GOT3 (cell line): ENCODE data around the gene MTF1.

ENCODE experiments used
- DNase-seq: peaks from one replicate; lab custom pipeline; 2025; ENCODE audit warnings: mixed read lengths; lab: John Stamatoyannopoulos, UW

The MTF1 gene

DNA sequence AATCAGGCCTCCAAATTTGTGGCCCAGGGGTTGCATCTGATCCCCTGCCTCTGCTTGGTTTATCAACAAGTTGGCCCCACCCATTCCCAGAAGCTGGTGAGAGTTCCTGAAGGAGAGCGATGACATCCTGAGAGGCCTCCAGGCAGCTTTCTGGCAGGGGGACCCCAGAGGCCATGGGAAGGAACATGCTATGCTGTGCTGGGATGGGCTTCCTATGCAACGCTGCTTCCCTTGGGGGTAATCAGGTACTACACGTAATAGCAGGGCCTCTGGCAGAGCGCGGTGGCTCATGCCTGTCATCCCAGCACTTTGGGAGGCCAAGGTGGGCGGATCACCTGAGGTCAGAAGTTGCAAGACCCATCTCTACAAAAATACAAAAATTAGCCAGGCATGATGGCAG, 8.4 kb upstream of the MTF1 start:
- DNase-seq: no peak

- no peak for DNase-seq
These were observed 7.1 kb upstream of the MTF1 start for GRCh38 chr1:37866491-37866890.

GRCh38 chr1:37865348-37866120, 6.1 kb upstream of the MTF1 start:
- DNase-seq: no peak

DNA sequence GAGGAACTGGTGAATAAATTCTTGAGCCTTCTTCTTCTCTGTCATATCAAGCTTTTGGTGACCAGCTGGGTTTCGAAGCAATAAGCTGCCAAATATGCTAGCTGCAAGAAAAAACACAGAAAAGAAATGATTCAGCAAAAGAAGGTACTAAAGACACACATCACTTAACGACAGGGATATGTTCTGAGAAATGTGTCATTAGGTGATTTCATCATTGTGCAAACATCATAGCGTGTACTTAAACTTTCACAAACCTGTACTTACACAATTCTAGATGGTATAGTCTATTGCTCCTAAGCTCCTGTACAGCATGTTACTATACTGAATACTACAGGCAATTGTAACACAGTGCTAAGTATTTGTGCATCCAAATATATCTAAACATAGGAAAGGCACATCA, 2.9 kb upstream of the MTF1 start:
- no peak for DNase-seq

GRCh38 chr1:37861151-37861550, 1.8 kb upstream of the MTF1 start:
- DNase-seq: no peak

GRCh38 chr1:37860346-37860666, 914 bp upstream of the MTF1 start:
- no peak for DNase-seq

- DNase-seq: no peak
These were observed 373 bp downstream of the MTF1 start for GRCh38 chr1:37858931-37859506.

- no peak for DNase-seq
These were observed 5.0 kb downstream of the MTF1 start for GRCh38 chr1:37854406-37854805.

- no peak for DNase-seq
These were observed 6.2 kb downstream of the MTF1 start for GRCh38 chr1:37853157-37853556.

GRCh38 chr1:37851782-37852210, 7.6 kb downstream of the MTF1 start:
- DNase-seq: no peak

GRCh38 chr1:37851262-37851661, 8.1 kb downstream of the MTF1 start:
- no peak for DNase-seq

DNA sequence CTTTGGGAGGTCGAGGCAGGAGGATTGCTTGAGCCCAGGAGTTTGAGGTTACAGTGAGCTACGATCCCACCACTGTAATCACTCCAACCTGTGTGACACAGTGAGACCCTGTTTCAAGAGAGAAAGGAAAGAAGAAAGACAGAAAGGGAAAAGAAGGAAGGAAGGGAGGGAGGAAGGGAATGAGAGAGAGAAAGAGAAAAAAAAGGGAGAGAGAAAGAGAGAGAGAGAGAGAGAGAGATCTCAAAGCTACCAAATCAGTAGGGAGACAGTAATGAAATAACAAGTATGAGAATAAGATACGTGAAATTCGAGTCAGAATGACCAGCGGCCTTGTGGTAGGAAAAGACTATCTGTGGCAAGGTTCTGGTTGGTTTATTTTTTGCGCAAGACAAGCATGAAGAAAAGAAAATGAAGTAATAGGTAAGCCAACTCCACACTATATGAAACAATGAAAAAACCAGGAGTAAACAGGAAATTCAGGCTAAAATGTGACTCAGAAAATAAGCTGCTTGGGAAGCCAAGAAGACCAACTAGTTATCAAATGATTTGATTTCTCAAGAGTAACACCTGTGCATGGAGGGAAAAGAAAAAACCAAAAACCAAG, 8.9 kb downstream of the MTF1 start:
- no peak for DNase-seq

- DNase-seq: no peak
These were observed 9.9 kb downstream of the MTF1 start for GRCh38 chr1:37849480-37849879.

GRCh38 chr1:37846647-37847339, 12.6 kb downstream of the MTF1 start:
- DNase-seq: no peak

GRCh38 chr1:37845786-37846185, 13.6 kb downstream of the MTF1 start:
- no peak for DNase-seq

DNA sequence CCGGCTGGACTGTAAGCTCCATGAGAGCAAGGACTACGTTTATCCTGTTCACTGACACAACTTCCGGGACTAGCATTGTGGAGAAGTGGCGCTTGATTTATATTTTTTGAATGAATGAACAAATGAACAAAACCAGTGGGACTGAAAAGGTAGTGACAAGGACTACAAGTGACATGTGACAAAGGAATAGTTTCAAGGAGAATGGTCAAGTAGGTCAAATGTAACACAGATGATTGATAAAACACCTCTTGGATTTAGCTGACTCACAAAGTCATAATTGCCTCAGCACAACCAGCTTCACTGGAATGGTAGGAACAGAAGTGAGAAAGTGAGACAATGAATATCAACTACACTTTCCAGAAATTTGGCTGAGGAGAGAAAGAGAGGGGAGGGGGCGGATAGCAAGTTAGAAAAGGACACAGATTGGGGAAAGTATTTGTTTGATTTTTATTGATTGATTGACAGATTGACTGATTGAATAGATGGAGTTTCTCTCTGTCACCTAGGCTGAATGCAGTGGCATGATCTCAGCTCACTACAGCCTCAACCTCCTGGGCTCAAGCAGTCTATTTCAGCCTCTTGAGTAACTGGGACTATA, 14.2 kb downstream of the MTF1 start:
- no peak for DNase-seq

GRCh38 chr1:37844536-37844935, 14.9 kb downstream of the MTF1 start:
- no peak for DNase-seq

- DNase-seq: no peak
These were observed 17.7 kb downstream of the MTF1 start for GRCh38 chr1:37841652-37842051.

GRCh38 chr1:37840711-37841110, 18.7 kb downstream of the MTF1 start:
- DNase-seq: no peak

- DNase-seq: no peak
These were observed 19.7 kb downstream of the MTF1 start for GRCh38 chr1:37839676-37840075.

GRCh38 chr1:37836788-37837187, 22.6 kb downstream of the MTF1 start:
- DNase-seq: no peak

- DNase-seq: no peak
These were observed 27.6 kb downstream of the MTF1 start for GRCh38 chr1:37831809-37832208.

DNA sequence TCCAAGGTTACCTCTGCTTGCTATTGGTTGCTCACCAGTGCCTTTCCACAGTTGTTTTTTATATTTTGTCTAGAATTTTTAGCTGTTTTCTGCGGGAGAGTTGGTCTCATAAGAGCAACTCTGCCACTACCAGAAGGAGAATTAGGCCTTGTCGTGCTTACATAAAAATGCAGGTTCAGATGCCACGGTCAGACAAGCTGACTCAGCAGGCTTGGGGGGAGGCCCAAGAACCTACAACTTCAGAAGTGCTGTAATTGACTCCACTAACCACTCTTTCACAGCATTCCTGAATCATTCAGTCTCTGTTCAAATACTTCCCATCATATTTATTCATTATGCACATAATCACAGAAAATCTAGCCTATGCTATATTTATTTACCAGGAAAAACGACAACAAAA, 28.3 kb downstream of the MTF1 start:
- no peak for DNase-seq
